Hepatocyte (in vitro differentiated cells): ENCODE measurements around the gene TMEM17. TPM values are rescaled to one million over a fixed set of nuclear protein-coding genes. Genes with fewer than 3 reads are reported as not detected.
"Not testable (repeated sequence)": the region's sequence is repeated elsewhere in the genome, so short reads cannot be mapped to it uniquely, and the experiment has no call there.

Experiments used
- DNase-seq: peaks from one replicate; pipeline ENCODE4 v3.0.0-alpha.2; 2016; ENCODE audit warnings: low spot score
- H2AFZ ChIP-seq: fragments of 200-600 bp; sonication (generic); 2 replicates; pipeline ENCODE4 v1.6.0; 2016; ENCODE audit warnings: antibody characterized with exemption, mild to moderate bottlenecking
- H3K27ac ChIP-seq: fragments of 200-600 bp; sonication (generic); 2 replicates; pipeline ENCODE4 v1.5.1; 2016; ENCODE audit warnings: mild to moderate bottlenecking
- H3K27me3 ChIP-seq: fragments of 200-600 bp; sonication (generic); 2 replicates; pipeline ENCODE4 v1.6.1; 2016
- H3K36me3 ChIP-seq: fragments of 200-600 bp; sonication (generic); replicated peaks from 2 replicates; pipeline ENCODE4 v1.5.1; 2016; ENCODE audit warnings: low read depth; ENCODE audit not compliant: insufficient read depth
- H3K4me1 ChIP-seq: fragments of 200-600 bp; sonication (generic); 2 replicates; pipeline ENCODE4 v1.5.1; 2016; ENCODE audit warnings: mild to moderate bottlenecking, moderate library complexity; ENCODE audit not compliant: insufficient read depth
- H3K4me2 ChIP-seq: fragments of 200-600 bp; sonication (generic); 2 replicates; pipeline ENCODE4 v1.6.0; 2016
- H3K4me3 ChIP-seq: fragments of 200-600 bp; sonication (generic); 2 replicates; pipeline ENCODE4 v1.5.1; 2016; ENCODE audit warnings: mild to moderate bottlenecking
- H3K79me2 ChIP-seq: fragments of 200-600 bp; sonication (generic); 2 replicates; pipeline ENCODE4 v1.6.0; 2017; ENCODE audit warnings: mild to moderate bottlenecking
- H3K9me2 ChIP-seq: fragments of 200-600 bp; sonication (generic); replicated peaks from 2 replicates; pipeline ENCODE4 v1.6.0; 2017; ENCODE audit warnings: mild to moderate bottlenecking; ENCODE audit not compliant: insufficient read depth
- H3K9me3 ChIP-seq: fragments of 200-600 bp; sonication (generic); 2 replicates; pipeline ENCODE4 v1.5.1; 2016; ENCODE audit warnings: low read depth, mild to moderate bottlenecking
- H4K20me1 ChIP-seq: fragments of 200-600 bp; sonication (generic); 2 replicates; pipeline ENCODE4 v1.6.0; 2016; ENCODE audit warnings: mild to moderate bottlenecking; ENCODE audit not compliant: insufficient read depth, poor library complexity, severe bottlenecking
- EZH2 ChIP-seq: fragments of 200-600 bp; sonication (generic); IDR thresholded peaks from 2 replicates; pipeline ENCODE4 v1.6.1; 2016; ENCODE audit warnings: antibody characterized with exemption, mild to moderate bottlenecking, borderline replicate concordance
- EZH2phosphoT487 ChIP-seq: fragments of 200-600 bp; sonication (generic); IDR thresholded peaks from one replicate; pipeline ENCODE4 v1.6.1; 2018; ENCODE audit warnings: antibody characterized with exemption, mild to moderate bottlenecking, low read depth, moderate library complexity; ENCODE audit not compliant: unreplicated experiment, severe bottlenecking
- WGBS: methylation state at CpG from one replicate; pipeline ENCODE4 v1.1.6; 2016; ENCODE audit warnings: low lambda C conversion rate; ENCODE audit errors: missing lambda C conversion rate; 5-methylcytosine and 5-hydroxymethylcytosine counted together
- polyA plus RNA-seq: library from polyadenylated mRNA; unstranded; fragments of >200 nt; fragmentation: Nextera tagmentation; extraction: Ambion mirVana; gene quantifications from 2 replicates; pipeline ENCODE4 v1.2.1, GENCODE V29; 2016
- total RNA-seq: library from RNA; depleted of rRNA; stranded (reverse); fragments of >200 nt; gene quantifications from 2 replicates; pipeline ENCODE4 v1.2.3, GENCODE V29; 2014
- TF ChIP-seq, protein P1 (sequence below): fragments of 200-600 bp; sonication (generic); IDR thresholded peaks from 2 replicates; pipeline ENCODE4 v1.5.1; 2016; ENCODE audit warnings: antibody characterized with exemption, mild to moderate bottlenecking; ENCODE audit not compliant: poor library complexity

TMEM17 gene
- total and polyA plus RNA-seq, 2 experiments from 2014 or later: 3.6 TPM

DNA sequence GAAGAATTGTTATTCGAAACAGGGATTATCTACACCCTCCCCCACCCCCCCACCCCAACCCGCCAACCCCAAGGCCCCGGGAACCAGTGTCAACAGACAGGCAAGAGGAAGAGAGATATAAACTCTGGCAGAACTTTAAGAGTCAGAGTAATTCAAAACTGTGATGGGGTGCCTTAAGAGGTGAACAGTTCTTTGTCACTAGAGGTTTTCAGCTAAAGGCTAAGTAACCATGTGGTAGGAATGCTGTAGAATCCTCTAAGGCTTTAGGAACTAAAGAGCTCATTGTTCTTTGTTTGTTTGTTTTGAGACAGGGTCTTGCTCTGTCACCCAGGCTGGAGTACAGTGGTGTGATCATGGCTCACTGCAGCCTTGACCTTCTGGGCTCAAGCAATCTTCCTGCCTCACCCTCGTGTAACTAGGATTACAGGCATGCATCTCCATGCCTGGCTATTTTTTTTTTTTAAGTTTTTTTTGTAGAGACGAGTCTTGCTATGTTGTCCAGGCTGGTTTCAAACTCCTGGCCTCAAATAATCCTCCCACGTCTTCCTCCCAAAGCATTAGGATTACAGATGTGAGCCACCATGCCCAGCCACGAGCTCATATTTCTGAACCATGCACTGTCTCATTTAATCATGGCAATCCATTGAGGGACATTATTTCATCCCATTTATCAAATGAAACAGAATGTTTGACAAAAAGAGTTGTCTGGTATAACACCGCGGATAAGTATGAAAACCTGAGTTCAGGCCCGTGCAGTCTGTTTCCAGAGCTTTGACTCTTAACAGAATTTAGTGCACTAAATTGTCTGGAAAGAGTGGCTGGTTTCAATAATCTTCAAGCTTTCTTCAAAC is 20.8 kb upstream of the TMEM17 start:
- H4K20me1 ChIP-seq: no peaks in the 10 kb centered on the region
- H3K4me1 ChIP-seq: peaks cover 25% of the 10 kb centered on the region
- peak overlapping the region; percentile 22 for H3K27ac ChIP-seq
- TF ChIP-seq EZH2phosphoT487: no peak
- TF ChIP-seq, protein P1, sequence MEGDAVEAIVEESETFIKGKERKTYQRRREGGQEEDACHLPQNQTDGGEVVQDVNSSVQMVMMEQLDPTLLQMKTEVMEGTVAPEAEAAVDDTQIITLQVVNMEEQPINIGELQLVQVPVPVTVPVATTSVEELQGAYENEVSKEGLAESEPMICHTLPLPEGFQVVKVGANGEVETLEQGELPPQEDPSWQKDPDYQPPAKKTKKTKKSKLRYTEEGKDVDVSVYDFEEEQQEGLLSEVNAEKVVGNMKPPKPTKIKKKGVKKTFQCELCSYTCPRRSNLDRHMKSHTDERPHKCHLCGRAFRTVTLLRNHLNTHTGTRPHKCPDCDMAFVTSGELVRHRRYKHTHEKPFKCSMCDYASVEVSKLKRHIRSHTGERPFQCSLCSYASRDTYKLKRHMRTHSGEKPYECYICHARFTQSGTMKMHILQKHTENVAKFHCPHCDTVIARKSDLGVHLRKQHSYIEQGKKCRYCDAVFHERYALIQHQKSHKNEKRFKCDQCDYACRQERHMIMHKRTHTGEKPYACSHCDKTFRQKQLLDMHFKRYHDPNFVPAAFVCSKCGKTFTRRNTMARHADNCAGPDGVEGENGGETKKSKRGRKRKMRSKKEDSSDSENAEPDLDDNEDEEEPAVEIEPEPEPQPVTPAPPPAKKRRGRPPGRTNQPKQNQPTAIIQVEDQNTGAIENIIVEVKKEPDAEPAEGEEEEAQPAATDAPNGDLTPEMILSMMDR: no peak
- TF ChIP-seq EZH2: no peak
- H2AFZ ChIP-seq: no peak overlapping the region
- no peaks in the 10 kb centered on the region for H3K79me2 ChIP-seq
- H3K36me3 ChIP-seq: no peaks in the 10 kb centered on the region
- DNase-seq: no peak
- H3K4me2 ChIP-seq: peak overlapping the region; percentile 25
- no peaks in the 10 kb centered on the region for H3K27me3 ChIP-seq
- H3K9me3 ChIP-seq: no peaks in the 10 kb centered on the region
- 62% methylated on average over 10 of the region's 10 CpGs for WGBS
- no peaks in the 10 kb centered on the region for H3K9me2 ChIP-seq
- no peak overlapping the region for H3K4me3 ChIP-seq

DNA sequence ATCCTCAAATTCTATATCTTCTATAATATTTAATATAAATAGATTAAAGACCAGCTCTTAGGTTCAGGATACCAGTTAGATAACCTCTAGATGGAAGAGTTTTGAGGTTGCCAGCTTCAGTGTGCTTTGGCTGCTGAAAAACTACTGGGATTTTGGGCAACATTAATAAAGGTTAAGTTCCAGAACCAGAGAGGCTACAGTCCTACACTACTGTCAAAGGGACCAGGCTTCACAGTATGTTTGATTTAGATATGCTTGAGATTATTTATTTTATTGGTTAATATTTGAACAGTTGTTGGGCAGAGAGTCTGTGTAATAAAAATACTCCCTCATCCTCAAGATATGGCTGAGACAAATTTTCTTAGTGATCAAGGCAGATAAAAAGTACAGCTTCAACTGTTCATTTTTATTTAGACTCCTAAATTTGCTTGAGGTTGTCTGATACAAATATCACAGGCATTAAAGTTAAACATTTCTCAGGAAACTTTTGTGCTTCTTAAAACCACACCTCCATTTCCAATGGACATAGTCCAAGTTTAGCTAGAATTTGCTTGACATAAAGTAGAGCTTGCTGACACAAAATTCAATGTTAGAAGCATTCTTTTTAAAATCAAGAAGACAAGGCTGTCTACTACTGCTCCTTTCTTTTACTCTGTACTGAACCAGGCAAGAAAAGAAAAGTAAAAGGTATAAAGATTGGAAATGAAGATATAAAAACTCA is 19.7 kb upstream of the TMEM17 start:
- H3K9me3 ChIP-seq: no peaks in the 10 kb centered on the region
- no peaks in the 10 kb centered on the region for H3K36me3 ChIP-seq
- TF ChIP-seq EZH2 (no peak), EZH2phosphoT487 (no peak)
- TF ChIP-seq, protein P1: no peak
- H3K4me3 ChIP-seq: no peak overlapping the region
- peak overlapping the region; percentile 25 for H3K4me2 ChIP-seq
- no peaks in the 10 kb centered on the region for H3K9me2 ChIP-seq
- peaks cover 25% of the 10 kb centered on the region for H3K4me1 ChIP-seq
- no peaks in the 10 kb centered on the region for H4K20me1 ChIP-seq
- H3K27ac ChIP-seq: peak overlapping the region; percentile 35
- DNase-seq: no peak
- no peak overlapping the region for H2AFZ ChIP-seq
- no peaks in the 10 kb centered on the region for H3K79me2 ChIP-seq
- no peaks in the 10 kb centered on the region for H3K27me3 ChIP-seq

DNA sequence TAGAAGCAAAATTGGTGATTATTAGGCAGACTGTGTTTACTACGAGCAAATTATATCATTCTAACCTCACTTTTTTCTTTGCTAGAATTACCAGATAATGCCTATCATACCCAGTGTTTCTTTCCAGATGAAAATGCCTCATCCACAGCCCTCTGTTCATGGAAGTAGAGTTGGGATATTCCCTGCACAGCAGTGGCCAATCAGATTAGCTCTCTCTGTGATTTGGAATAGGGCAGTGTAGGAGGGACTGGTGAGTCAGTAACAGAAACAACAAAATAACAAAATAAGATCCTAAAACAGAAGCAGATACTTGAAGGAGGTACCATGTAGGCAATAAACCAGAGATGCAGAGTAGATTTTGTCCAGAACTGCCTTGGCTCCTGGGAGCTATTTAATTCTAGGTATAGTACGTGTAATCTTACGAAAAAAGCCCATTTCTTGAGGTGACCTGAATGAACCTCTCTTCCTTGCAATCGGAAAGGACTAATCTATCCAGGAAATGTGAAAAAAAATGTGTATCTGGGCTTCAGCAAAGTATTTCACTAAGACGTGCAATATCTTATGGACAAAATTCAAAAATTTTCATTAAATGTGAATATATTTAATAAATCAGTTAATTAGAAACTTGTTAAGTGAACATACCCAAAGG is 18.4 kb upstream of the TMEM17 start:
- TF ChIP-seq EZH2: no peak
- no peak for TF ChIP-seq EZH2phosphoT487
- TF ChIP-seq, protein P1: no peak
- no peaks in the 10 kb centered on the region for H3K9me3 ChIP-seq
- no peaks in the 10 kb centered on the region for H3K36me3 ChIP-seq
- no peaks in the 10 kb centered on the region for H3K9me2 ChIP-seq
- no peaks in the 10 kb centered on the region for H3K79me2 ChIP-seq
- DNase-seq: no peak
- H3K4me2 ChIP-seq: no peak overlapping the region
- H4K20me1 ChIP-seq: no peaks in the 10 kb centered on the region
- WGBS: 91% methylated on average over 5 of the region's 5 CpGs
- H3K27ac ChIP-seq: no peak overlapping the region
- no peak overlapping the region for H3K4me3 ChIP-seq
- no peak overlapping the region for H2AFZ ChIP-seq
- peaks cover 25% of the 10 kb centered on the region for H3K4me1 ChIP-seq
- H3K27me3 ChIP-seq: no peaks in the 10 kb centered on the region

DNA sequence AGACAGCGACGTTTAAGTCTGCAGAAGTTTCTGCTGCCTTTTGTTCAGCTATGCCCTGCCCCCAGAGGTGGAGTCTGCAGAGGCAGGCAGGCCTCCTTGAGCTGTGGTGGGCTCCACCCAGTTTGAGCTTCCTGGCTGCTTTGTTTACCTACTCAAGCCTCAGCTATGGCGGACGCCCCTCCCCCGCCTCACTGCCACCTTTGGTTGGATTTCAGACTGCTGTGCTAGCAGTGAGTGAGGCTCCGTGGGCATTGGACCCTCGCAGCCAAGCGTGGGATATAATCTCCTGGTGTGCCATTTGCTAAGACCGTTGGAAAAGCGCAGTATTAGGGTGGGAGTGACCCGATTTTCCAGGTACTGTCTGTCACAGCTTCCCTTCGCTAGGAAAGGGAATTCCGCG is 15.1 kb upstream of the TMEM17 start:
- not testable (repeated sequence) for H3K4me1 ChIP-seq, H3K4me3 ChIP-seq, H3K79me2 ChIP-seq, H3K36me3 ChIP-seq, H3K9me2 ChIP-seq, H3K4me2 ChIP-seq, DNase-seq, H2AFZ ChIP-seq, H3K27ac ChIP-seq, H4K20me1 ChIP-seq, H3K9me3 ChIP-seq, H3K27me3 ChIP-seq
- WGBS: 90% methylated on average over 14 of the region's 14 CpGs
